Activated gamma-delta T cell (primary cell): Measurements from ENCODE around the gene CYP11A1.
"Not testable (repeated sequence)": the region's sequence is repeated elsewhere in the genome, so short reads cannot be mapped to it uniquely, and the experiment has no call there.

Source experiments
- DNase-seq: peaks from one replicate; lab custom pipeline; 2025; lab: John Stamatoyannopoulos, UW

CYP11A1 gene

GRCh38 chr15:74374648-74375302, 7.3 kb upstream of the CYP11A1 start:
- DNase-seq, result no peak

- peak; percentile 90 for DNase-seq
These were observed 6.5 kb upstream of the CYP11A1 start for GRCh38 chr15:74373731-74374647.

GRCh38 chr15:74373056-74373650, 5.7 kb upstream of the CYP11A1 start:
- no peak for DNase-seq

- DNase-seq, result no peak
These were observed 3.0 kb upstream of the CYP11A1 start for GRCh38 chr15:74370471-74370870.

- no peak for DNase-seq
These were observed 2.3 kb upstream of the CYP11A1 start for GRCh38 chr15:74369756-74370155.

GRCh38 chr15:74369084-74369745, 1.8 kb upstream of the CYP11A1 start:
- DNase-seq, result no peak

- no peak for DNase-seq
These were observed 675 bp upstream of the CYP11A1 start for GRCh38 chr15:74368121-74368520.

GRCh38 chr15:74365598-74366445, 1.6 kb downstream of the CYP11A1 start:
- no peak for DNase-seq

- no peak for DNase-seq
These were observed 2.4 kb downstream of the CYP11A1 start for GRCh38 chr15:74364936-74365597.

GRCh38 chr15:74362482-74362881, 5.0 kb downstream of the CYP11A1 start:
- no peak for DNase-seq

- not testable (repeated sequence) for DNase-seq
These were observed 6.6 kb downstream of the CYP11A1 start for GRCh38 chr15:74360855-74361254.

GRCh38 chr15:74359376-74359775, 8.1 kb downstream of the CYP11A1 start:
- DNase-seq, result not testable (repeated sequence)

GRCh38 chr15:74357514-74357913, 9.9 kb downstream of the CYP11A1 start:
- DNase-seq, result not testable (repeated sequence)

- not testable (repeated sequence) for DNase-seq
These were observed 11.4 kb downstream of the CYP11A1 start for GRCh38 chr15:74356050-74356449.

- DNase-seq, result not testable (repeated sequence)
These were observed 13.5 kb downstream of the CYP11A1 start for GRCh38 chr15:74353992-74354391.

GRCh38 chr15:74352393-74352910, 15.0 kb downstream of the CYP11A1 start:
- DNase-seq, result no peak

GRCh38 chr15:74351670-74352069, 15.8 kb downstream of the CYP11A1 start:
- DNase-seq, result no peak

- DNase-seq, result no peak
These were observed 16.9 kb downstream of the CYP11A1 start for GRCh38 chr15:74350295-74351275.

GRCh38 chr15:74349241-74349778, 18.1 kb downstream of the CYP11A1 start:
- no peak for DNase-seq
